ENCODE measurements around the gene S100B. TPM values are rescaled to one million over a fixed set of nuclear protein-coding genes. Genes with fewer than 3 reads are reported as not detected.

Gene S100B
- total and polyA plus RNA-seq, 4 donors = 258 to 470 (median 410) TPM

DNA sequence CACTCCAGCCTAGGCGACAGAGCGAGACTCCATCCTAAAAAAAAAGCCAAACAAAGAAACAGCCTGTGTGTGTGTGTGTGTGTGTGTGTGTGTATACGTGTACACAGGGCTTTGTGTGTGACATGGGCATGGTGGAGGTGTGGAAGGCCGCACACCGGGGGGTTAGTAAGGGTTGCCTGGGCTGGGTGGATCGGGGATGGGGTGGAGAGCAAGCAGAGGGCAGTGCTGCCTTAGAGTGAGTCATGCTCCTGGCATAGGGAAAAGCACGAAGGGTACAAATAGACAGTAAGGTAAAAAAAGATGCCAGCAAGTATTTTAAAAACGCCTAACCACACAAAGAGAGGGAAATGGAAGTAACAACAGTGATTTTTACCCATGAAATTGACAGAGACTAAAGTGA lies 36.8 kb upstream of the S100B start:
- Histone ChIP-seq H3K4me3 (ENCODE audit: low read depth, low read length) (no peak overlapping the region), H3K27me3 (ENCODE audit: control insufficient read depth, insufficient read depth, low read length) (no peaks in the 10 kb centered on the region), H3K27ac (ENCODE audit: low read depth, low read length) (no peak overlapping the region), H3K36me3 (ENCODE audit: control insufficient read depth, insufficient read depth, low read length) (peaks cover 49% of the 10 kb centered on the region), H3K9me3 (ENCODE audit: control insufficient read depth, insufficient read depth, low read length) (no peaks in the 10 kb centered on the region), H3K4me1 (ENCODE audit: control insufficient read depth, insufficient read depth, low read length) (no peaks in the 10 kb centered on the region)
- WGBS (ENCODE audit: insufficient coverage) = 93% methylated on average over 4 of the region's 8 CpGs
- no peak for DNase-seq (ENCODE audit: low read depth in 4 of 6, low spot score in 6 of 6)

DNA sequence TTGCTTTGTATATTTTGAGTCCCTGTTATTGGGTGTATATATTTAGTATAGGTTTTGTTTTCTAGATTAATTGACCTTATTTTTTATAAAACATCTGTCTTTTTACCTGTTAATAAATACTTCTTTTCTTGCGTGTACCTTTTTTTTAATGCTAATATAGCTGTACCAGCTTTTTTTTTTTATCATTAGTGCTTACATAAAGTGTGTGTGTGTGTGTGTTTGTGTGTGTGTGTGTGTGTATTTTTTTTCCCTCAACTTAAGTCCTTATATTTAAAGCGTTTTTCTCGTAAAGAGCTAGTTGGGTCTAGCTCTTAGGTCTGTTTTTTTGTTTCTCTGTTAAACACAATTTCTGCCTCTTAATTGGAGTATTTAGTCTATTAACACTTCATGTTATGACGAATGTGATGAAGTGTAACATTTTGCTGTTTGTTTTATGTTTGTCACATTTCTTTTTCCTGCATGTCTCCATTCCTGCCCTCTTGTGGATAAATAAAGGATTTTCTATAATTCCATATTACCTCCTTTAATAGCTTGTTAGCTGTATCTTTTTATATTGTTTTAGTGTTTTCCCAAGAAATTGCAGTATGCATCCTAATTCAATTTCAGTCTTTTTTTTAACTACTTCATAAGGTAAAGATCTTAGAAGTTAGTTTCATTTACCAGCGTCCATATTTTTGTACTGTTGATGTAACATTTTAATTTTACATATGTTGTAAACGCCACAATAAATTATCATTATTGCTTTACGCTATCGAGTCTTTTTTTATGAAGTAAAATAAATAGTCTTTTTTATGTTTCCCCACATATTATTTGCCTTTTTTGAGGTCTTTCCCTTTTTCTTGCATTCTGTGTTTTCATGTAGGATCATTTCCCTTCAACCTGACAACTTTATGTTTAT lies 34.9 kb upstream of the S100B start:
- peaks cover 3% of the 10 kb centered on the region for H3K4me1 ChIP-seq (ENCODE audit: control insufficient read depth, insufficient read depth, low read length)
- H3K4me3 ChIP-seq (ENCODE audit: low read depth, low read length) = no peak overlapping the region
- H3K9me3 ChIP-seq (ENCODE audit: control insufficient read depth, insufficient read depth, low read length) = no peaks in the 10 kb centered on the region
- H3K27ac ChIP-seq (ENCODE audit: low read depth, low read length) = no peak overlapping the region
- peaks cover 32% of the 10 kb centered on the region for H3K36me3 ChIP-seq (ENCODE audit: control insufficient read depth, insufficient read depth, low read length)
- H3K27me3 ChIP-seq (ENCODE audit: control insufficient read depth, insufficient read depth, low read length) = no peaks in the 10 kb centered on the region
- no CpG with 5 or more reads among the region's 8 CpGs for WGBS (ENCODE audit: insufficient coverage)
- DNase-seq (ENCODE audit: low read depth in 4 of 6, low spot score in 6 of 6) = peak in 2 of 6 donors; percentile 43 to 65

- Histone ChIP-seq H3K4me1 (ENCODE audit: control insufficient read depth, insufficient read depth, low read length) (peaks cover 3% of the 10 kb centered on the region), H3K9me3 (ENCODE audit: control insufficient read depth, insufficient read depth, low read length) (no peaks in the 10 kb centered on the region), H3K27ac (ENCODE audit: low read depth, low read length) (no peak overlapping the region), H3K4me3 (ENCODE audit: low read depth, low read length) (peak overlapping the region; percentile 32), H3K36me3 (ENCODE audit: control insufficient read depth, insufficient read depth, low read length) (peaks cover 20% of the 10 kb centered on the region), H3K27me3 (ENCODE audit: control insufficient read depth, insufficient read depth, low read length) (no peaks in the 10 kb centered on the region)
- WGBS (ENCODE audit: insufficient coverage) = 17% methylated on average over 1 of the region's 3 CpGs
- DNase-seq (ENCODE audit: low read depth in 4 of 6, low spot score in 6 of 6) = no peak
Observed at GRCh38 chr21:46637952-46638746, 33.3 kb upstream of the S100B start.

GRCh38 chr21:46636550-46637285 lies 31.8 kb upstream of the S100B start:
- Histone ChIP-seq H3K27me3 (ENCODE audit: control insufficient read depth, insufficient read depth, low read length) (no peaks in the 10 kb centered on the region), H3K4me1 (ENCODE audit: control insufficient read depth, insufficient read depth, low read length) (peaks cover 3% of the 10 kb centered on the region), H3K9me3 (ENCODE audit: control insufficient read depth, insufficient read depth, low read length) (no peaks in the 10 kb centered on the region), H3K27ac (ENCODE audit: low read depth, low read length) (peak overlapping the region; percentile 97), H3K4me3 (ENCODE audit: low read depth, low read length) (peak overlapping the region; percentile 82), H3K36me3 (ENCODE audit: control insufficient read depth, insufficient read depth, low read length) (peaks cover 13% of the 10 kb centered on the region)
- WGBS (ENCODE audit: insufficient coverage) = 58% methylated on average over 3 of the region's 7 CpGs
- DNase-seq (ENCODE audit: low read depth in 4 of 6, low spot score in 6 of 6) = no peak

DNA sequence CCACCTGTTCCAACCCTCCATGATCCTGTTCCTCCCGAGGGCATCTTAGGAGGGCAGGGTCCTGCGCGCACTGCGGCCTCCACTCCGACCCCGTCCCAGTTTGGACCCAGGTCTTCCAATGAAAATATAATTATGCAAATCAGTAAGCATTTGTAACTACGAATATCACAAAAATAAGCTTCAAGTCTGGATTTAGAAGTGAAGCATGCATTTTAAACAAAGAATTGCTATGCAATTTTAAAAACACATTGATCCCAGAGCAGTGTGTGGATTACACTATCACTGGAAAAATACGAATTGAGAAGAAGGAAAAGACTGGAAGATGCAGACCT lies 31.3 kb upstream of the S100B start:
- H3K27me3 ChIP-seq (ENCODE audit: control insufficient read depth, insufficient read depth, low read length) = no peaks in the 10 kb centered on the region
- H3K27ac ChIP-seq (ENCODE audit: low read depth, low read length) = peak overlapping the region; percentile 97
- peaks cover 7% of the 10 kb centered on the region for H3K36me3 ChIP-seq (ENCODE audit: control insufficient read depth, insufficient read depth, low read length)
- peak overlapping the region; percentile 82 for H3K4me3 ChIP-seq (ENCODE audit: low read depth, low read length)
- H3K9me3 ChIP-seq (ENCODE audit: control insufficient read depth, insufficient read depth, low read length) = no peaks in the 10 kb centered on the region
- WGBS (ENCODE audit: insufficient coverage) = 0% methylated on average over 1 of the region's 8 CpGs
- no peak for DNase-seq (ENCODE audit: low read depth in 4 of 6, low spot score in 6 of 6)
- H3K4me1 ChIP-seq (ENCODE audit: control insufficient read depth, insufficient read depth, low read length) = peaks cover 3% of the 10 kb centered on the region

GRCh38 chr21:46635324-46636180 lies 30.7 kb upstream of the S100B start, which contains the start of gene PRMT2:
PRMT2 (plus strand) TSS chr21:46635674; CDS start chr21:46636952, 1,278 bp downstream.
- DNase-seq (ENCODE audit: low read depth in 4 of 6, low spot score in 6 of 6) = peak; percentile 92 to 99 (median 95)
- WGBS (ENCODE audit: insufficient coverage) = under 1% methylated on average over 90 of the region's 90 CpGs
- peak within 1 kb of the TSS; percentile 82 for H3K4me3 ChIP-seq (ENCODE audit: low read depth, low read length)
- H3K36me3 ChIP-seq (ENCODE audit: control insufficient read depth, insufficient read depth, low read length) = peaks cover 2% of the 10 kb centered on the region
- H3K4me1 ChIP-seq (ENCODE audit: control insufficient read depth, insufficient read depth, low read length) = peaks cover 3% of the 10 kb centered on the region
- no peaks in the 10 kb centered on the region for H3K9me3 ChIP-seq (ENCODE audit: control insufficient read depth, insufficient read depth, low read length)
- peak within 1 kb of the TSS; percentile 97 for H3K27ac ChIP-seq (ENCODE audit: low read depth, low read length)
- no peaks in the 10 kb centered on the region for H3K27me3 ChIP-seq (ENCODE audit: control insufficient read depth, insufficient read depth, low read length)

GRCh38 chr21:46634966-46635323 lies 30.1 kb upstream of the S100B start:
- DNase-seq (ENCODE audit: low read depth in 4 of 6, low spot score in 6 of 6) = peak; percentile 71 to 99 (median 87)
- Histone ChIP-seq H3K9me3 (ENCODE audit: control insufficient read depth, insufficient read depth, low read length) (no peaks in the 10 kb centered on the region), H3K27me3 (ENCODE audit: control insufficient read depth, insufficient read depth, low read length) (no peaks in the 10 kb centered on the region), H3K27ac (ENCODE audit: low read depth, low read length) (peak overlapping the region; percentile 97), H3K4me1 (ENCODE audit: control insufficient read depth, insufficient read depth, low read length) (peaks cover 3% of the 10 kb centered on the region), H3K4me3 (ENCODE audit: low read depth, low read length) (peak overlapping the region; percentile 82), H3K36me3 (ENCODE audit: control insufficient read depth, insufficient read depth, low read length) (peaks cover 2% of the 10 kb centered on the region)
- 0% methylated on average over 7 of the region's 14 CpGs for WGBS (ENCODE audit: insufficient coverage)

GRCh38 chr21:46634427-46634826 lies 29.5 kb upstream of the S100B start:
- DNase-seq (ENCODE audit: low read depth in 4 of 6, low spot score in 6 of 6) = no peak
- Histone ChIP-seq H3K27me3 (ENCODE audit: control insufficient read depth, insufficient read depth, low read length) (no peaks in the 10 kb centered on the region), H3K27ac (ENCODE audit: low read depth, low read length) (peak overlapping the region; percentile 97), H3K4me3 (ENCODE audit: low read depth, low read length) (peak overlapping the region; percentile 82), H3K9me3 (ENCODE audit: control insufficient read depth, insufficient read depth, low read length) (no peaks in the 10 kb centered on the region), H3K4me1 (ENCODE audit: control insufficient read depth, insufficient read depth, low read length) (peaks cover 3% of the 10 kb centered on the region), H3K36me3 (ENCODE audit: control insufficient read depth, insufficient read depth, low read length) (peaks cover 2% of the 10 kb centered on the region)
- WGBS (ENCODE audit: insufficient coverage) = 88% methylated on average over 8 of the region's 8 CpGs

DNA sequence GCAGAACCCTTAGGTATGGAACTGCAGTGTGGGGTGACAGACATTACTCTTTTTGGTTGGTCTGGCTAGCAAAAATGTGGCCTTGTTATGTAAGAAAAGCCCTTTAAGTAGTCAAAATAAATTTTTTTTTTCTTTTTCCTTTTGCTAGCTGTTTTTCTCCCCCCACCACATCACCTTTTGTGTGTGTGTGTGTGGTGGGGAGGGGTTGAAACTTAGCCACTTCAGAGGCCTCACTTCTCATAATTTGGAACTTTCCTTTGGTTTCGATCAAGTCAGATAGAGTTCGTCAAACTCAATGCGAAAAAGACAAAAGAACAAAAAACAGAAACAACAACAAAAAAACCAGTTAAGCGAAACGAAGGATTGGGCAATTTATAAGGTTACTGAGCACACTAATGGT lies 28.7 kb upstream of the S100B start:
- Histone ChIP-seq H3K36me3 (ENCODE audit: control insufficient read depth, insufficient read depth, low read length) (peaks cover 2% of the 10 kb centered on the region), H3K27me3 (ENCODE audit: control insufficient read depth, insufficient read depth, low read length) (no peaks in the 10 kb centered on the region), H3K27ac (ENCODE audit: low read depth, low read length) (no peak overlapping the region), H3K9me3 (ENCODE audit: control insufficient read depth, insufficient read depth, low read length) (no peaks in the 10 kb centered on the region), H3K4me1 (ENCODE audit: control insufficient read depth, insufficient read depth, low read length) (peaks cover 3% of the 10 kb centered on the region), H3K4me3 (ENCODE audit: low read depth, low read length) (no peak overlapping the region)
- WGBS (ENCODE audit: insufficient coverage) = no CpG with 5 or more reads among the region's 5 CpGs
- DNase-seq (ENCODE audit: low read depth in 4 of 6, low spot score in 6 of 6) = no peak

Measured in spinal cord (tissue), 10 donors.